ENCODE data around the gene NFIB.

GRCh38 chr9:14238518-14238917 is 75.4 kb downstream of the NFIB start:
- no peak for TF ChIP-seq CTCF (IDR thresholded peaks at IDR 0.05)
- no peak for TF ChIP-seq RAD21 (IDR thresholded peaks at IDR 0.05; ENCODE audit: low read length)
- TF ChIP-seq GABPA (IDR thresholded peaks at IDR 0.05; ENCODE audit: low read depth), result no peak

Data from SK-N-SH (cell line).